Middle frontal gyrus (tissue), 1 donor: Measurements from ENCODE around the gene PDE3B.
"Not testable (repeated sequence)": the region's sequence is repeated elsewhere in the genome, so short reads cannot be mapped to it uniquely, and the experiment has no call there.

Experiments used
- DNase-seq: peaks from one replicate; pipeline ENCODE4 v3.0.0-alpha.2; 2015; ENCODE audit warnings: low spot score; ENCODE audit errors: extremely low spot score

PDE3B gene

DNA sequence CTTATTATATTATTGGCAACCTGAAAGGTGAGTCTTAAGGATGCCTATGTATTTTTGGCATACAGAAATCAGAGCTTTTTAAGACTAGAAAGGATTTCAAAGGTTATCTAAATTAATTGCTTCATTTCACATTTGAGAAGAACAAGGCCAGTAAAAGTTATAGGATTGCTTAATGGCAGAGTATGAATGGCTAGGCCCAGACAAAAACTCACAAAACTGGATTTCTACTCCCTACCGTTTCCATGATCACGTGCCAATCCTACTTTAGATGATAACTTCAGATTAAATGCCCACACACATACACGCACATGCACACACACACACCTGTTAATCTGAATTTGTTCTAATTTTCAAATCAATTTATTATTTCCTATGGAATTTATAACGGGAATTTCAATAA, 1.8 kb upstream of the PDE3B start:
- DNase-seq = no peak

DNA sequence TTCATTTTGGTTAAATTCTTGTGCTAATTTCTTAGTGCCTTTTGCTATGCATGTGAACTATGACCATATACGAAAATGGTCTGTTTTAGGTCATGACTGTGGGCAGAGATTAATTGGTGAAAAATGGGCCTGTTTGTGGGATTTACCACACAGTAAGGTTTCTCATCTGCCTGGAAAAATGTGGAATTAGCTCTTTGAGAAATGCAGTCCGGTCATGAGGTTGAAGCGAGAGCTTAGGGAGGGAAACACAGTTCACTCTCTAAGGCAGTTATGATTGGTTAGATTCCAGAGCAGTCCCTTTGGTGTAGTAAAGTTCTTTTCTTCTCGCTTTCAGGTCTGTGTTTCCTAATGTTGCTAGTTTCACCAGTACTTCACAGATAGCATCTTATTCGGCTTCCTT, 1.2 kb upstream of the PDE3B start:
- DNase-seq = no peak

DNA sequence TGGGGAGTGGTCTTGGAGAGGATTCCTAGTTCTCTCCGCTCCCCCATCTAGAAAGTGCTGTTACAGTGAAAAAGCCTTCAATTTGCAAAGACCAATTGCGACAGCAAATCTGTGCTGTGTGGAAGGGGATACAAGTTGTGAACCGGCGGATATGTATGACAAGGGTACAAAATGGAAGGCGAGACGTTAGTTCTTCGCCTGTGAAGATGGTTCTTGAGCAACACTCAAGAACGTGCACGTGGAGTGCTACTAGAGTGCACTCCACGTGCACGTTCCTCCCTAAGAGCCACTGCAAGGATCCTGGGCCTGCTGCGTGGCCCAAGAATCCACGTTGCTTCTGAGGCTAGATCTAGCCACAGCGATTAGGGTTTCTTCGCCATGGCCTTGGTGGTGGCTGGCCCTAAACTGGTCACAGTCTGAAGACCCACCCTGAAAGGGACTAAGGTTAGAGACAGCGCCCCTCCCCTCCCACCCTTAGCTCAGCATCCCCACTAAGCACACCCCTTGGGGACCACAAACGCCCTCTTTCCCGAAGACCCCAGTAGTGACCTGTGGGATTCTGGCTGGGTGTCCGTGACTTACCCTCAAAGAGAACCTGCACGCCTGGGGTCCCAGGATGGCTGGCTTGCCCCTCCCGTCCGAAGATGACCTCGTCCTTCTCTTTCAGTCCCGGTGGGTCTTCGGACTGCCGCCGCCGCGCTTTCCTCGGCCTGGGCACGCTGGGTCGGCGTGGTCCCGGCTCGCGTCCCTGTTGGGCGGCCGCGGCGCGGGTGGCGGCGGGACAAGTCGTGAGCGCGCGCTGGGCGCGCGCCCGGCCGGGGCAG, 519 bp upstream of the PDE3B start:
- no peak for DNase-seq

DNA sequence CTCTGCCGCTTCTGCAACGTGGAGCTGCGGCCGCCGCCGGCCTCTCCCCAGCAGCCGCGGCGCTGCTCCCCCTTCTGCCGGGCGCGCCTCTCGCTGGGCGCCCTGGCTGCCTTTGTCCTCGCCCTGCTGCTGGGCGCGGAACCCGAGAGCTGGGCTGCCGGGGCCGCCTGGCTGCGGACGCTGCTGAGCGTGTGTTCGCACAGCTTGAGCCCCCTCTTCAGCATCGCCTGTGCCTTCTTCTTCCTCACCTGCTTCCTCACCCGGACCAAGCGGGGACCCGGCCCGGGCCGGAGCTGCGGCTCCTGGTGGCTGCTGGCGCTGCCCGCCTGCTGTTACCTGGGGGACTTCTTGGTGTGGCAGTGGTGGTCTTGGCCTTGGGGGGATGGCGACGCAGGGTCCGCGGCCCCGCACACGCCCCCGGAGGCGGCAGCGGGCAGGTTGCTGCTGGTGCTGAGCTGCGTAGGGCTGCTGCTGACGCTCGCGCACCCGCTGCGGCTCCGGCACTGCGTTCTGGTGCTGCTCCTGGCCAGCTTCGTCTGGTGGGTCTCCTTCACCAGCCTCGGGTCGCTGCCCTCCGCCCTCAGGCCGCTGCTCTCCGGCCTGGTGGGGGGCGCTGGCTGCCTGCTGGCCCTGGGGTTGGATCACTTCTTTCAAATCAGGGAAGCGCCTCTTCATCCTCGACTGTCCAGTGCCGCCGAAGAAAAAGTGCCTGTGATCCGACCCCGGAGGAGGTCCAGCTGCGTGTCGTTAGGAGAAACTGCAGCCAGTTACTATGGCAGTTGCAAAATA, 816 bp downstream of the PDE3B start:
- DNase-seq = no peak

DNA sequence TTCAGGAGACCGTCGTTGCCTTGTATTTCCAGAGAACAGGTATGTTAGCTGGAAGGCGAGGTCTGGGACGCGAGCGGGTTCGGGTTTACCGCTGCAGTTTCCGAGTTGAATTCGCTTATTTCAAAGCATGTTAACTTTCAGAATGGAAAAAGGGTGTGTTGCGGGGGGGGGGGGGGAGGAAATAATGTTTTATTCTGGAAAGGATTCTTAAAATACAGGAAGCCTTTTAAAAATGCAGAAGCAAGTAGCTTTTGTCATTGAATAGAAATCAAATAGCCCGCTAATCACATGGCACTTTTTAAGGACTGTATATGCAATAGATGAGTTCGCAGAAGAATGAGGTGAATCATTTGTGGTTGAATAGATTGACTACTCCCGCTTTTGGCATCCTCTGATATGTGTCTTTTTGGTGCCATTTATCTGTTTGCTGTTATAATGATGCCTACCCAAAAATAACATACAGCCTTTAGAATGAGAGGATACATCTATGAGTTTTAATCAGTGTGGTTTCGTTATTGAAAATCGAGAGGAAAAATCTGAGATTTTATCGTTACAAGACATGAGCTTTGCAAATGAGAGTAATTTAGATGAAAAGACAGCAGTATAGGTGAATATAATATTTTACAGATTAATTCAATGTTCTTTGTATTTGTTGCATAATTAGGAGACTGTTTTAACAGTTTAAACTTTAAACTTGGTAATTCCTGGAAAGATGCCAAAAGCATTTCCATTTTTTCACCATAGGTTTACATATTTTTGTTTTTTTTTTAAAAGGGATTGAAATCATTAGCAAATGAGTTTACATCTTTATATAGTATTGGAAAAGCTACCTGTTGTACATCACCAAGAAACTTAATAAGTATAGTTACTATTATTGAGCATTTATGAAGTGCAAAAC, 1.7 kb downstream of the PDE3B start:
- DNase-seq = no peak

DNA sequence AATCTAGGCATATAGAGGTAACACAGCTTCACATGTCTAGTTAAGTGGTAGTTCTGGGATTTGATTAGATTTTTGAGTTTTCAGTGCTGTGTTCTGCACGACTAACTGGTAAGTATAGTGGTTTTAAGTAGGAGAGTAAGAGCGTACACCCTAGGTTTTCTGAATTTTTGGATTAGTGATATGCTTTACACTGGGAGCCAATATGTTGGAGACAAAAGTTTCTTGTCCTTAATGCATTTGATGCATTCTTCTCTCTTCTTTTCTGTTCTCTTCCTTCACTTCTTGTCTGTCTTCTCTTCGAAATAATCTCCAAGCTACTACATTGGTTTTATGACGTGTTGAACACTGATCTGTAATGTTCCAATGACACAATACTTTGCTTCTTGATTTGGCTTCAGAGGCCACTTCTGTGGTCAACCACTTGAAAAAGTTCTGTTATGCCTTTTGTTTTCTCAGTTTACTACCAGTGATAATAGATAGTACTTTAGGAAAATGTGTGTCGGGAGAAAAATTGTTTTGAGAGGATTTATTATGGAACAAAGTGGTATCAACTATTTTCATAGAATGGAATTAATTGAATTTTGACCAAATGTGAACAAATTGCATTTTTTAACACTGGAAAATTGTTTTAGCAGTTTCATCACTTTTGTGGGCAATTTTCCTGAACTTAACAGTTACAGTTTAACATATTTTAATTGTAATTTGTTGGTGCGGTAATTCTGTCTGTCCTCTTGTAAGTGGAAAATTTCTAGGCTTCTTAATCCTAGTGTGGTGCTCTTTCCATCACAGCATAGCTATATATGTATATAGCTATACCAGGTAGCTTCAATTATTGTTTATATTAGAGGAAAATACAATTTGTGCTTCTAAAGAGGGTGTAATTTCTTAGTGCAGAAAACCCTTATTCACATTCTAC, 2.6 kb downstream of the PDE3B start:
- no peak for DNase-seq

DNA sequence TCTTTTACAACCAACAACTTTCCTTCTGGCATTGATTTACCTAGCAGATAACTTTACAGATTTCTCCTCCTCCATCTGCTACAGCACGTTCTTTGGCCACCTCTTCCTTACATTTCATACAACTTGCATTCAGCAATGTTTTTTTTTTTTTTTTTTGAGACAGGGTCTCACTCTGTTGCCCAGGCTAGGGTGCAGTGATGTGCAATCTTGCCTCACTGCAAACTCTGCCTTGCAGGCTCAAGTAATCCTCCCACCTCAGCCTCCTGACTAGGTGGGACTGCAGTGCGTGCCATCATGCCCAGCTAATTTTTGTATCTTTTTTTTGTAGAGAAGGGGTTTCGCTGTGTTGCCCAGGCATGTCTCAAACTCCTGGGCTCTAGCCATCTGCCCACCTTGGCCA, 6.5 kb downstream of the PDE3B start:
- DNase-seq = no peak

DNA sequence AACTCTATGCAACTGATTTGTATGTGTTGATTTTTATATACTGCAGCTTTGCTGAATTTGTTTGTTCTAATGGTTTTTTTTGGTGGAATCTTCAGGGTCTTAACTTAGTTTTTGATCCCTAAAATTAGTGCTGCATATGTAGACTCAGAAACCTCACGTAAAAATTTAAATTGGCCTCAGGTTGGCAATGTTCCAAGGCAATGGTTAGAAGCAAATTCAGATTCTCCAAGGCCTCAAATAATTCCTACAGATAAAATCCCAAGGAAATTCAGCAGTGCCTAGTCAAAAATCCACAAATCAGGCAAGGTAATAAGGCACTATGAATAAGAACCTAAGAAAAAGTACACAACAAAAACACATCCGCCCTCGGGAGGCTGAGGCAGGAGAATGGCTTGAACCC, 9.5 kb downstream of the PDE3B start:
- no peak for DNase-seq

DNA sequence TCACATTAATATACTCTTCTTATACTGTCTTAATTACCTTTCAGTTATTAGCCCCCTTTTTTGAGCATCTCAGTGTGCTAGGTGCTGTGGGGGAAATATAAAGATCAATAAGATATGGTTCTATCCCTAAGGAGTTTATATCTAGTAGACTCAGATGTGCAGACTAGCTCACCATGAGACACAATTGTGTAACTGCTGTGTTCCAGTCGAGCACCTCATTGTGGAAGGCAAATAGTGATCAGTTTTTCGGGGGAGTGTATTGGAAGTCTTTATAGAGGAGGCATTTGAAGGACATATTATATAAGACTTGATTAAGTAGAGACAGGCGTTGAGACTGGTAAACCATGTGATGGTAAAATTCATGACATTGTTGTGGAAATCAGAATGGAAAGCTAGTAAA, 11.8 kb downstream of the PDE3B start:
- no peak for DNase-seq

DNA sequence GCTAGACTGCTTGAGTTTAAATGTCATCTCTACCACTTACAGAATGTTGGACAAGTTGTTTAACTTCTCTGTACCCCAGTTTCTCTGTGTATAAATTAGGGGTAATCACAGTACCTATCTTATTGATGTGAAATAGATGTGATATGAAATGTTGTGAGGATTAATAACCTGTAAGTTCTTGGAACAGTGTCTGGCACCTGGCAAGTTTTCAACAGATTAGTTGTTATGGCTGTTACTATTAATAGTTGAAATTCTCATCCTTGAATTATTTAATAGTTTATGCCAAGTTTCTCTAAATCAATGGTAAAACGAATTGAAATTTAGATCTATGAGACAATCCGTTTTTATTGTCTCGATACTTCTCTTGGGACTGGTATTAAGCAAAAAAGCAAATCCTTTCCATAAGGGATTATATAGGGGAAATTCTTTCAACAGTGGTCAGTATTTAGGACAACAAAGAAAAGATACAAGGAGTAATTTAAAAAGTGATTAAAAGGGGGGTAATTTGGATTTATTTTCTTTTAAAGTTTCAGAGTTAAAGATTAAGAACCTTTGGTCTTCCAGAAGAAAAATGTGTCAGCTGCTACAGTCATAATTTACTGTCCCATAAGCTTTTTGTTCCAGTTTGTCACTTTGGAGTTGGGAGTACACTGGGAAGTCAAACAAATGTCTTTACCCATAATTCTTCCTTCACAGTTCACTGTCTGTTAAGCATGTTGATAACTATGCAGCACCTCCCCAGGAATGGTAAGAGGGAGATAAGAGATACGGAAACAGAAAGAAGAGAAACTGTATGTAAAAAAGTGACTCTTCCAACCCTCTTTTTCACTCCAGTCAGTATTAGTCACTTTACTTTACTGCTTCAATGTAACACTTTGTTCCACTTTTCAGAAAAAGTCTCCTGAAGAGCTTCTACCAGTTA, 13.2 kb downstream of the PDE3B start:
- no peak for DNase-seq

DNA sequence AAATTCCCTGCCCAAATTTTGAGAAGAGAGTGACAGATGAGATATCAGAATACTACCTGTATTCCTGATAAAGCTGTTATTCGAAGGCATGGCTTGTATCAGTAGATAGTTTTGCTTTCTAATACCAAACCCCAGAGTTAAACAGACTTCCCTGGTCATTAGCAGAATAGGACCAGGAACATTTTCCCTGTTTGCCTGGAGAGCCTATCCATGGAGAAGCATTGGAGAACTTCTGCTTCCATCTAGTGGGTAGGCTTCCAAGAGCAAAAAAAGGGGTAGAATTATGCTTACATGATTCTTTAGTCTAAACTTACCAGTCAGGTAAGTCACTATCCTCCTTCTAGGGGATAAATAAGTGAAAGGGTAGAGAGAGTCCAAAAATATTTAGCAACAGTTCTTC, 14.2 kb downstream of the PDE3B start:
- DNase-seq = no peak

DNA sequence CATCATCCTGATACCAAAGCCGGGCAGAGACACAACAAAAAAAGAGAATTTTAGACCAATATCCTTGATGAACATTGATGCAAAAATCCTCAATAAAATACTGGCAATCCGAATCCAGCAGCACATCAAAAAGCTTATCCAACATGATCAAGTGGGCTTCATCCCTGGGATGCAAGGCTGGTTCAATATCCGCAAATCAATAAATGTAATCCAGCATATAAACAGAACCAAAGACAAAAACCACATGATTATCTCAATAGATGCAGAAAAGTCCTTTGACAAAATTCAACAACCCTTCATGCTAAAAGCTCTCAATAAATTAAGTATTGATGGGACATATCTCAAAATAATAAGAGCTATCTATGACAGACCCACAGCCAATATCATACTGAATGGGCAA, 21.3 kb downstream of the PDE3B start:
- DNase-seq = not testable (repeated sequence)

DNA sequence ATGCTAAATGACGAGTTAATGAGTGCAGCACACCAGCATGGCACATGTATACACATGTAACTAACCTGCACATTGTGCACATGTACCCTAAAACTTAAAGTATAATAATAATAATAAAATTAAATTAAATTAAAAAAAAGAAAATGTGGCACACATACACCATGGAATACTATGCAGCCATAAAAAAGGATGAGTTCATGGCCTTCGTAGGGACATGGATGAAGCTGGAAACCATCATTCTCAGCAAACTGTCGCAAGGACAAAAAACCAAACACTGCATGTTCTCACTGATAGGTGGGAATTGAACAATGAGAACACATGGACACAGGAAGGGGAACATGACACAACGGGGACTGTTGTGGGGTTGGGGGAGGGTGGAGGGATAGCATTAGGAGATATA, 23.7 kb downstream of the PDE3B start:
- not testable (repeated sequence) for DNase-seq

DNA sequence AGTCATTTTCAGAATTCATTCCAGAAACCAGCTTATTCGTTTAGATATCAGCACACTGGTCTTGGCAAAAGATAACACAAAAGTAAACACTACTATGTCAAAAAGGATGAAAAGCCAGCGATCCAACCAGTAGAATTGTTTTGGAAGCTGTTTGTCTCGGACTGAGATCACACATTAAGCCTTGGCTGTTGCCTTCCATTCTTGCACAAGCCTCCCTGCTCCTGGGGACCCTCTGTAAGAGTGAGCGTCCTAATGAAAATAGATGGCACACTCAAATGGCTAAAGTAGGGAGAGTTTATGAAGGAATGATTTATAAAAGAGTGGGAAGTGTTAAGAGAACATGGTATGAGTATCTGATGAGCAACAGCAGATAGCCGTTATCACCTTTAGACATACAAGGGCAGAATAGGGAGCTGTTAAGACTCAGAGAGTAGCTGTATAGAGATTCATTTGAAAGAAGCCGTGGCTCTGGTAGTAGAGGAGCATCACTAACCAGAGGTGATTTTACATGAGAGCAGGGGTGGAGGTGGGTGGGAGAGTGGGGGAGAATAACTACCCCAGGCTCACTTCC, 25.2 kb downstream of the PDE3B start:
- DNase-seq = no peak

DNA sequence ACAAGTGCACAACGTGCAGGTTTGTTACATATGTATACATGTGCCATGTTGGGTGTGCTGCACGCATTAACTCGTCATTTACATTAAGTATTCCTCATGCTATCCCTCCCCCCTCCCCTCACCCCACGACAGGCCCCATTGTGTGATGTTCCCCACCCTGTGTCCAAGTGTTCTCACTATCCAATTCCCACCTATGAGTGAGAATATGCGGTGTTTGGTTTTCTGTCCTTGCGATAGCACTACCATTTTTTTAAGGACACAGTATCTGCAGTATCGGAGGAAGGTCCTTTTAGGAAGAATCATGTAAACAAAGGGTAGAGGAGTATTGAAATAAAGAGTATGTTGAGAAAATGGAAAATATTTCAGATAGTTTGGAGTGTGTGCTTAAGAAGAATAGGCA, 25.9 kb downstream of the PDE3B start:
- DNase-seq = no peak

DNA sequence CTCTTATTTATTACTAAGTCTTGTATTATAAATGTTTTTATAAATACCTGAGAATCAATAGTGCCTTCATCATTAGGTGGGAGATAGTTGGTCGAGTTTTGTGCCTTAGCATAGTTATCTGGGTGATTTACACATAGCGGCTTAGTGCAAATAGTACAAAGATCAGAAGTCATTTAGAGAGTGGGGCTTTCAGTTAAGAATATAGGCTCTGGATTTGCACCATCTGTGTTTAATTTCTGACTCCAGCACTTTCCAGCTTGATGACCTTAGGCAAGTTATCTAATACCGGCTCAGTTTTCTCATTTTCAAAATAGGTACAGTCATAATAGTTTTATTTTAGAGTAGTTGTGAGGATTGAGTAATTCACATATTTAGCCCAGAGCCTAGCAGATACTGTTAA, 26.4 kb downstream of the PDE3B start:
- DNase-seq = no peak

DNA sequence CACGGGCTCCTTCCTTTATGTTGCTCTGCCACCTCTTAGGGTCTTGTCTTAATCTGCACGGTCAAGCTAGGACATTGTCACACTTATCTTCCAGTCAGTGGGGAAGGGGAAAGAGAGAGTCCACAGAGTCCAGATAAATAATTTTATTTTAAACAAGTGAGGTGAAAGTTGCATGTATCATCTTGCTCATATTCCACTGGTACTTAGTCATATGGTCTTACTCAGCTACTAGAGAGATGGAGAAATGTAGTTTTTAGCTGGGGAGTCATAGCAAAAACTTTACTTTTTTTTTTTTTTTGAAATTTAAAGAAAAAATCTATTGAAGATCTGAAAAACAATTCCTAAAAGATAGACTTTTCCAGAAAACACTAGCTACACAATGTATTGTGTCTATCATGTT, 29.0 kb downstream of the PDE3B start:
- DNase-seq = no peak

DNA sequence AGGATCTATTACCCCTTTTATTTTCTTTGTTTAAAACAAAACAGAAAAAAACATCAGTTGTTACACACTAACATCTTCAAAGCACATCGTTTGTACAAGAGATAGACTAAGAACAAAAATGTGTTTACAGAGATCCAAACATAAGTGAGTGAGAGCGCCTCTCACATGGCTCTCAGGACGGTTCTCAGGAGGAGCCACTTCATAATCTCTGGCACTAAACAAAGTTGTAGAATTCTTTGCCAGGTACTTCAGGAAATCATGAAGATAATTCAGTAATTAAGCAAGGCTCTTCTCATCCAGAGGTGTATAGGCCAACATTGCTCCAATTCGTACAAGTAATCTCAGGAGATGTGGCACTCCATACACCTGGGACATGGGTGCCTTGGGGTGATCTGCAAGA, 29.8 kb downstream of the PDE3B start:
- no peak for DNase-seq

DNA sequence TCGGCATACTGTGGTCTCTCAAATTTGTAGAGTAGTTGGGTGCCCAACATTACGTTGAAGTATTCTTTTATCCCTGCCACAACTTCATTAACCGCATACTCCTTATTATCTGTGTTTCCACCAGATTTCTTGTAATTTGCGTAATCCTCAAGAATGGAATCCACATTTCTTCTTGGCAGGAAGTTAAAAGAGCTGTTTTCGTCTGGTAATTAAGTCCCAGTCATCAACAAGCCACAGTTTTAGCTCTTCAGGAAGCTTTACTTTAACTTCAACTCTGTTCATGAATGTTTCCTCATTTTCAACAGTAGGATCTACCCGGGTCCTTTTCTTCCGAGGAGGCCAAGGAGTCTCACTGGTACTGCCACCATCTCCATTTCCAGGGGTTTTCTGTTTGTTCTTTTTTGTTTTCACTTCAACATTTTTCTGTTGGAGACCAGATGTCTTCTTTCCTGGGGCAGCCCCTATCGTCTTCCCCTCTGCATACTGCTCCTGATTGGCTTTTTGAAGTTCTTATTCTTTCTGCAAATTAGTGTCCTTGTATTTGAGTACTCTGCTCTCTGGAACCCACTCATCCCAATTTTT, 30.3 kb downstream of the PDE3B start:
- DNase-seq = no peak
